ENCODE measurements around the gene KRTAP9-9.

The KRTAP9-9 gene

DNA sequence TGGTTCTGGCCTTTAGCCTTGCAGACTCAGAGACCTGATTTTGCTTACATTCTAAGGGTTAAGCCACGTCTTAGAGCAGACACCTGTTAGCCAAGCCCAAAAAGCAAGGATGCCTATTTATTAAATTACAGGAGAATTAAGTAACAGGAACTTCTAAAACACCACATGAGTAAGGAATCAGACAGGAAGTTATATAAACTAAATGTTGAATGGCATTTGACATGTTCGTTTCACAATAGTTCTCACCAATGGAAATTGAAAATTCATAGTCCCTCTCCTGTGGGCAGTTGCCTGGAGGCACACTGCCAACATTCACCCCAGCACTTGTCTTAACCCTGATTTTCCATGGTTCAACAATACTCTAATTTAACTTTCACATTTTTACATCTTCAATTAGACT, 29.4 kb downstream of the KRTAP9-9 start:
- H3K4me3 ChIP-seq (ENCODE audit: low read length): no peak overlapping the region
- H2BK5ac ChIP-seq (ENCODE audit: low read length): no peak overlapping the region
- no peak overlapping the region for H3K4ac ChIP-seq (ENCODE audit: low read depth, low read length)
- H3K27me3 ChIP-seq (ENCODE audit: insufficient read depth, low read length, poor library complexity): no peaks in the 10 kb centered on the region
- no peak overlapping the region for H4K8ac ChIP-seq (ENCODE audit: low read depth, low read length)
- H3K18ac ChIP-seq (ENCODE audit: low read length): no peak overlapping the region
- H3K27ac ChIP-seq (ENCODE audit: low read depth, low read length): no peak overlapping the region
- H4K5ac ChIP-seq (ENCODE audit: low read length): no peak overlapping the region
- no peak for DNase-seq
- H3K79me1 ChIP-seq (ENCODE audit: low read length): no peaks in the 10 kb centered on the region
- H2BK120ac ChIP-seq (ENCODE audit: low read depth, low read length): no peak overlapping the region
- WGBS (ENCODE audit: extremely low coverage, insufficient coverage, low lambda C conversion rate): no CpG with 5 or more reads among the region's 2 CpGs
- no peak overlapping the region for H3K4me2 ChIP-seq (ENCODE audit: low read length)
- H3K36me3 ChIP-seq (ENCODE audit: control insufficient read depth, insufficient read depth, low read length): no peaks in the 10 kb centered on the region
- no peak overlapping the region for H3K56ac ChIP-seq (ENCODE audit: low read length)
- no peaks in the 10 kb centered on the region for H3K4me1 ChIP-seq (ENCODE audit: control insufficient read depth, low read depth, low read length)
- H3K79me2 ChIP-seq (ENCODE audit: control insufficient read depth, insufficient read depth, low read length): no peaks in the 10 kb centered on the region
- no peak overlapping the region for H3K23ac ChIP-seq (ENCODE audit: low read length)
- H3K9ac ChIP-seq (ENCODE audit: low read length): no peak overlapping the region
- H2BK15ac ChIP-seq (replicated peaks; ENCODE audit: low read depth): no peak overlapping the region
- no peak overlapping the region for H2AK5ac ChIP-seq (ENCODE audit: low read length)

DNA sequence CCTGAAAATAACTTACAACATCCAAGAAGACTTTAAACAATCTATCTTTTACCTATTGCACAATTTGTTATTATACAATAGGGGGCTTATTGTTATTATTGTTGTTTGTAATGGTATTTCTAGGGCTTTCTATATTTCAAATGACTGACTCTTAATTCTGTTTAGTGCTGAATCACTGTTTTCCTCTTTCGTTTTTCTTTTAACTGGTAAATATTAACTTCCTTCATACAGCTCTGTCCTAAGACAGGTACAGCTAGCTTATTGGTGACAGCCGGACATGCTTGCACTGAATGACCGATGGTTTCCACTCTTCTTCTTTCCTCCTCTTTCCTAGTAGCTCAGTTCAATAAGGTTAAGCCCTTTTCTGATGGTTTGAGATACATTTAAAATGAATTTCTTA, 31.9 kb downstream of the KRTAP9-9 start:
- no peak overlapping the region for H3K27ac ChIP-seq (ENCODE audit: low read depth, low read length)
- no peak overlapping the region for H3K18ac ChIP-seq (ENCODE audit: low read length)
- WGBS (ENCODE audit: extremely low coverage, insufficient coverage, low lambda C conversion rate): no CpG with 5 or more reads among the region's 3 CpGs
- H4K8ac ChIP-seq (ENCODE audit: low read depth, low read length): no peak overlapping the region
- H2AK5ac ChIP-seq (ENCODE audit: low read length): no peak overlapping the region
- H3K27me3 ChIP-seq (ENCODE audit: insufficient read depth, low read length, poor library complexity): no peaks in the 10 kb centered on the region
- H3K4ac ChIP-seq (ENCODE audit: low read depth, low read length): no peak overlapping the region
- H3K36me3 ChIP-seq (ENCODE audit: control insufficient read depth, insufficient read depth, low read length): no peaks in the 10 kb centered on the region
- DNase-seq: no peak
- no peak overlapping the region for H2BK15ac ChIP-seq (replicated peaks; ENCODE audit: low read depth)
- H3K9ac ChIP-seq (ENCODE audit: low read length): no peak overlapping the region
- H3K79me1 ChIP-seq (ENCODE audit: low read length): no peaks in the 10 kb centered on the region
- no peak overlapping the region for H2BK5ac ChIP-seq (ENCODE audit: low read length)
- H3K4me3 ChIP-seq (ENCODE audit: low read length): no peak overlapping the region
- no peak overlapping the region for H3K4me2 ChIP-seq (ENCODE audit: low read length)
- no peak overlapping the region for H2BK120ac ChIP-seq (ENCODE audit: low read depth, low read length)
- no peak overlapping the region for H3K56ac ChIP-seq (ENCODE audit: low read length)
- no peaks in the 10 kb centered on the region for H3K4me1 ChIP-seq (ENCODE audit: control insufficient read depth, low read depth, low read length)
- H3K23ac ChIP-seq (ENCODE audit: low read length): no peak overlapping the region
- H3K79me2 ChIP-seq (ENCODE audit: control insufficient read depth, insufficient read depth, low read length): no peaks in the 10 kb centered on the region
- no peak overlapping the region for H4K5ac ChIP-seq (ENCODE audit: low read length)

DNA sequence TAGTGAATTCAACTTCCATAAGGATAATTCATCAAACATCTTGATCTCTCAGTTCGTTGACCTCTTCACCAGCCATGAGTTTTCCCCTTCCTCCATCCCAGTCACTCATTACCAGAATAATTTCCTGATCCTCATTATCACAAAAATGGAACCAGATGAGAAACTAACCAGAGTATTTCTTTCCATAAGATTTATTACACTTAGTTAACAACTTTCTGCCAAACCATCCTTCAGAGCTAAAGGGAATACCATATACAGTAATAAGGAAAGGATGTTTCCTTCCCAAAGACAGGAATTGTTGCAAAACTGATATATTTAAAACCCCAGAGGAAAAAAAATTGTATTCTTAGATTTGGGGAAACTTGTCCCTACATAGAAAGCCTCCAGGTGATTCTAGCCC, 38.8 kb downstream of the KRTAP9-9 start:
- no peak overlapping the region for H2BK15ac ChIP-seq (replicated peaks; ENCODE audit: low read depth)
- no peak overlapping the region for H3K9ac ChIP-seq (ENCODE audit: low read length)
- H3K4me2 ChIP-seq (ENCODE audit: low read length): no peak overlapping the region
- H2AK5ac ChIP-seq (ENCODE audit: low read length): no peak overlapping the region
- no peak overlapping the region for H3K4me3 ChIP-seq (ENCODE audit: low read length)
- no peak overlapping the region for H3K56ac ChIP-seq (ENCODE audit: low read length)
- no peak overlapping the region for H2BK5ac ChIP-seq (ENCODE audit: low read length)
- H3K23ac ChIP-seq (ENCODE audit: low read length): no peak overlapping the region
- DNase-seq: no peak
- H3K4me1 ChIP-seq (ENCODE audit: control insufficient read depth, low read depth, low read length): no peaks in the 10 kb centered on the region
- no peak overlapping the region for H3K27ac ChIP-seq (ENCODE audit: low read depth, low read length)
- H3K79me1 ChIP-seq (ENCODE audit: low read length): no peaks in the 10 kb centered on the region
- H2BK120ac ChIP-seq (ENCODE audit: low read depth, low read length): no peak overlapping the region
- H3K79me2 ChIP-seq (ENCODE audit: control insufficient read depth, insufficient read depth, low read length): no peaks in the 10 kb centered on the region
- H3K18ac ChIP-seq (ENCODE audit: low read length): no peak overlapping the region
- H4K5ac ChIP-seq (ENCODE audit: low read length): no peak overlapping the region
- no peak overlapping the region for H4K8ac ChIP-seq (ENCODE audit: low read depth, low read length)
- no peaks in the 10 kb centered on the region for H3K36me3 ChIP-seq (ENCODE audit: control insufficient read depth, insufficient read depth, low read length)
- H3K4ac ChIP-seq (ENCODE audit: low read depth, low read length): no peak overlapping the region
- WGBS (ENCODE audit: extremely low coverage, insufficient coverage, low lambda C conversion rate): no CpG with 5 or more reads among the region's 1 CpG
- H3K27me3 ChIP-seq (ENCODE audit: insufficient read depth, low read length, poor library complexity): no peaks in the 10 kb centered on the region

DNA sequence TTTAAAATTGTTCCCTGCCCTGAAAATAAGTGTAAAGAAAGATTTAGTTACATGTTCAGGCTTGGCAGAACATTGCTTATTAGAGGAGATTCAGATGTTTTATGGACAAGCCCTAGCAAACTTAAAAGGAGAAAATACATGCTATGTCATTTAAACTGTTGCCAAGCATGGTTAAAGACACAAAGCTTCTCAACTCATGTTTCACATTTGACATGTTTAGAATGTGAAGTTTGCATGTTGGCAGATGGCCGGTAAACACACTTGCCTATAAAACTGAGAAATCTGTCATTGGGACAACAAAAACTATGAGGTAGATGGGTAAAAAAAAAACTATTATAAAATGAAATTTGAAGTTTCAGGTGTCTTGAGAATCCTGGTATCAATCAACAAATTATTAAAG, 41.7 kb downstream of the KRTAP9-9 start:
- H3K79me1 ChIP-seq (ENCODE audit: low read length): no peaks in the 10 kb centered on the region
- H4K8ac ChIP-seq (ENCODE audit: low read depth, low read length): no peak overlapping the region
- no peak overlapping the region for H3K4me3 ChIP-seq (ENCODE audit: low read length)
- H3K36me3 ChIP-seq (ENCODE audit: control insufficient read depth, insufficient read depth, low read length): no peaks in the 10 kb centered on the region
- no peak overlapping the region for H3K4me2 ChIP-seq (ENCODE audit: low read length)
- no peak overlapping the region for H3K18ac ChIP-seq (ENCODE audit: low read length)
- DNase-seq: no peak
- no peak overlapping the region for H3K23ac ChIP-seq (ENCODE audit: low read length)
- no CpG with 5 or more reads among the region's 1 CpG for WGBS (ENCODE audit: extremely low coverage, insufficient coverage, low lambda C conversion rate)
- H3K56ac ChIP-seq (ENCODE audit: low read length): no peak overlapping the region
- no peaks in the 10 kb centered on the region for H3K27me3 ChIP-seq (ENCODE audit: insufficient read depth, low read length, poor library complexity)
- no peak overlapping the region for H3K9ac ChIP-seq (ENCODE audit: low read length)
- no peaks in the 10 kb centered on the region for H3K79me2 ChIP-seq (ENCODE audit: control insufficient read depth, insufficient read depth, low read length)
- no peak overlapping the region for H2BK15ac ChIP-seq (replicated peaks; ENCODE audit: low read depth)
- no peaks in the 10 kb centered on the region for H3K4me1 ChIP-seq (ENCODE audit: control insufficient read depth, low read depth, low read length)
- no peak overlapping the region for H3K27ac ChIP-seq (ENCODE audit: low read depth, low read length)
- H2BK5ac ChIP-seq (ENCODE audit: low read length): no peak overlapping the region
- no peak overlapping the region for H2BK120ac ChIP-seq (ENCODE audit: low read depth, low read length)
- H3K4ac ChIP-seq (ENCODE audit: low read depth, low read length): no peak overlapping the region
- no peak overlapping the region for H4K5ac ChIP-seq (ENCODE audit: low read length)
- H2AK5ac ChIP-seq (ENCODE audit: low read length): no peak overlapping the region

DNA sequence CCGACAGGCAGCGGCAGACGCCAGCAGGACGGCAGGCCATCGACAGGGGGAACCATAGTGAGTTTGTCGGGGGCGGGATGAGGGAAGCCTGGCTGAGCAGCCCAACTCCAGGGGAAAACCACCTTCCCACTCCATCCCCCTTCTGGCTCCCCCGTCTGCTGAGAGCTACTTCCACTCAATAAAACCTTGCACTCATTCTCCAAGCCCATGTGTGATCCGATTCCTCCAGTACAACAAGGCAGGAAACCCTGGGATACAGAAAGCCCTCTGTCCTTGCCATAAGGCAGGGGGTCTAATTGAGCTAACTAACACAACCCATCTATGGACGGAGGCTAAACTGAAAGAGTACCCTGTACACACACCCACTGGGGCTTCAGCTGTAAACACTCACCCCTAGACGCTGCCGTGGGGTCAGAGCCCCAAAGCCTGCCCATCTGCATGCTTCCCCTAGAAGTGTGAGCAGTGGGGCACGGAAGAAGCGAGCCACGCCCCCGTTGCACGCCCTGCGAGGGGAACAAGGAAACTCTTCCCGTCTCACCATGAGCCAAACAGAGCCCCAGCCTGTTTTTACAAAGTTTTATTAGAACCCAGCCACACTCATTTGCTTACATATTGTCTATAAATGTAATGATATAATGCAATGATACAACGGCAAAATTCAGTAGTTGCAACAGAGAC, 43.4 kb downstream of the KRTAP9-9 start:
- Histone ChIP-seq H3K4me2 (ENCODE audit: low read length) (no peak overlapping the region), H3K23ac (ENCODE audit: low read length) (no peak overlapping the region), H3K56ac (ENCODE audit: low read length) (no peak overlapping the region), H3K4me1 (ENCODE audit: control insufficient read depth, low read depth, low read length) (no peaks in the 10 kb centered on the region), H3K79me2 (ENCODE audit: control insufficient read depth, insufficient read depth, low read length) (no peaks in the 10 kb centered on the region), H2AK5ac (ENCODE audit: low read length) (no peak overlapping the region), H4K5ac (ENCODE audit: low read length) (no peak overlapping the region), H4K8ac (ENCODE audit: low read depth, low read length) (no peak overlapping the region), H3K27me3 (ENCODE audit: insufficient read depth, low read length, poor library complexity) (no peaks in the 10 kb centered on the region), H3K4ac (ENCODE audit: low read depth, low read length) (no peak overlapping the region), H3K36me3 (ENCODE audit: control insufficient read depth, insufficient read depth, low read length) (no peaks in the 10 kb centered on the region), H2BK120ac (ENCODE audit: low read depth, low read length) (no peak overlapping the region), H3K18ac (ENCODE audit: low read length) (no peak overlapping the region), H3K79me1 (ENCODE audit: low read length) (no peaks in the 10 kb centered on the region), H2BK15ac (replicated peaks; ENCODE audit: low read depth) (no peak overlapping the region), H3K4me3 (ENCODE audit: low read length) (no peak overlapping the region), H2BK5ac (ENCODE audit: low read length) (no peak overlapping the region), H3K9ac (ENCODE audit: low read length) (no peak overlapping the region), H3K27ac (ENCODE audit: low read depth, low read length) (no peak overlapping the region)
- no peak for DNase-seq
- WGBS (ENCODE audit: extremely low coverage, insufficient coverage, low lambda C conversion rate): no CpG with 5 or more reads among the region's 20 CpGs

DNA sequence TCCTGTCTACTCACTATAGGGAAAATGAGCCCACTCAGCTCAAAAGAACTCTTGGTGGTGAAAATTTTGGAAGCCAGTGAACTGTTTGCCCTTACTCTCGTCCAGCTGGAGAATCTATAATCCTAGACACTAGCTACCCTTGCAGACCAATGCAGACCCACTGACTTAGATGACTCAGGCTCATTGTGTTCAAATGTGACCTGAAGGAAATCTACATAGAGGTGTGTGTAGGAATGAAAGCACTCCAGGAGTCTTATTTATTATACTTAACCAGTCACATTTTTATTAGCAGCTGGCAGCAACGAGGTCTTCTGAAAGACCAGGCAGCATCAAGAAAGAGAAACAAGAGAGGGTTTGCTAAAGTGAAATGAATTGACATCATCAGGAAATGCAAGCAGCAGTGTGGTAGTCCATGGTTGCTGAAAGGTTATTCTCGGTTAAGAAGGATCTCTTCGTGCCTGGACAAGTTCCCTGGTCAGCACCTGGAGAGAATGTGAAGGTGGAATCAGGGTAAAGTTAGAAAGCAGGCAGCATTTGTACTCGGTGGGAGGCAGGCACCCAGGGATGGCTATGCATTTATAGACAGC, 46.1 kb downstream of the KRTAP9-9 start:
- no peak for DNase-seq
- Histone ChIP-seq H2BK15ac (replicated peaks; ENCODE audit: low read depth) (no peak overlapping the region), H2BK5ac (ENCODE audit: low read length) (no peak overlapping the region), H3K18ac (ENCODE audit: low read length) (no peak overlapping the region), H4K5ac (ENCODE audit: low read length) (no peak overlapping the region), H3K36me3 (ENCODE audit: control insufficient read depth, insufficient read depth, low read length) (no peaks in the 10 kb centered on the region), H3K9ac (ENCODE audit: low read length) (no peak overlapping the region), H3K79me1 (ENCODE audit: low read length) (no peaks in the 10 kb centered on the region), H2AK5ac (ENCODE audit: low read length) (no peak overlapping the region), H2BK120ac (ENCODE audit: low read depth, low read length) (no peak overlapping the region), H3K27me3 (ENCODE audit: insufficient read depth, low read length, poor library complexity) (no peaks in the 10 kb centered on the region), H4K8ac (ENCODE audit: low read depth, low read length) (no peak overlapping the region), H3K23ac (ENCODE audit: low read length) (no peak overlapping the region), H3K56ac (ENCODE audit: low read length) (no peak overlapping the region), H3K79me2 (ENCODE audit: control insufficient read depth, insufficient read depth, low read length) (no peaks in the 10 kb centered on the region), H3K4ac (ENCODE audit: low read depth, low read length) (no peak overlapping the region), H3K4me2 (ENCODE audit: low read length) (no peak overlapping the region), H3K27ac (ENCODE audit: low read depth, low read length) (no peak overlapping the region), H3K4me3 (ENCODE audit: low read length) (no peak overlapping the region), H3K4me1 (ENCODE audit: control insufficient read depth, low read depth, low read length) (no peaks in the 10 kb centered on the region)
- WGBS (ENCODE audit: extremely low coverage, insufficient coverage, low lambda C conversion rate): no CpG with 5 or more reads among the region's 5 CpGs
